Brain (organoid and tissue), 1 donor: ENCODE measurements around the gene CUTC. TPM values are rescaled to one million over a fixed set of nuclear protein-coding genes. Genes with fewer than 3 reads are reported as not detected.

Source experiments
- polyA plus RNA-seq: library from polyadenylated mRNA; stranded (reverse); fragments of 350-450 nt; fragmentation: Illumina TruSeq; extraction: RNeasy Lipid Tissue Mini Kit (QIAGEN cat#74804); gene quantifications from one replicate; pipeline ENCODE4 v1.2.3, GENCODE V29; 2015; ENCODE audit warnings: low read depth, low replicate concordance; ENCODE audit not compliant: insufficient read depth

The CUTC gene
- polyA plus RNA-seq, 1 donor from 2014 or later: 16.2 TPM

Other genes starting within 250 kb of the CUTC start
- not detected for gene NKX2-3, start 199.3 kb upstream of the CUTC start, polyA plus RNA-seq
- gene SLC25A28, start 111.8 kb upstream of the CUTC start, polyA plus RNA-seq: 58.6 TPM
- gene ENTPD7, start 72.7 kb upstream of the CUTC start, polyA plus RNA-seq: 2.4 TPM
- 26.0 TPM for gene COX15, start 107 bp upstream of the CUTC start, polyA plus RNA-seq
- gene ABCC2, start 50.4 kb downstream of the CUTC start, polyA plus RNA-seq: not detected